HG02623 (cell line): Measurements from ENCODE around the gene HAUS1.
"Not testable (repeated sequence)": the region's sequence is repeated elsewhere in the genome, so short reads cannot be mapped to it uniquely, and the experiment has no call there.

Experiments
- ATAC-seq: cut with Tn5 transposase; IDR thresholded peaks from one replicate; pipeline ENCODE4 v1.9.1; 2021; ENCODE audit warnings: moderate library complexity; ENCODE audit not compliant: unreplicated experiment

HAUS1 gene

GRCh38 chr18:46155641-46156051 is 51.5 kb downstream of the HAUS1 start:
- ATAC-seq = no peak

- ATAC-seq = no peak
Measured at GRCh38 chr18:46156124-46156745, 52.0 kb downstream of the HAUS1 start.

GRCh38 chr18:46156843-46157242 is 52.7 kb downstream of the HAUS1 start:
- no peak for ATAC-seq

GRCh38 chr18:46158499-46158898 is 54.3 kb downstream of the HAUS1 start:
- ATAC-seq = no peak

- no peak for ATAC-seq
Measured at GRCh38 chr18:46160050-46160798, 56.0 kb downstream of the HAUS1 start.

- not testable (repeated sequence) for ATAC-seq
Measured at GRCh38 chr18:46160840-46161239, 56.7 kb downstream of the HAUS1 start.

GRCh38 chr18:46161703-46162396 is 57.7 kb downstream of the HAUS1 start:
- no peak for ATAC-seq

- no peak for ATAC-seq
Measured at GRCh38 chr18:46163091-46163490, 58.9 kb downstream of the HAUS1 start.

GRCh38 chr18:46163941-46164499 is 59.8 kb downstream of the HAUS1 start:
- no peak for ATAC-seq

- not testable (repeated sequence) for ATAC-seq
Measured at GRCh38 chr18:46164502-46164901, 60.3 kb downstream of the HAUS1 start.

GRCh38 chr18:46164920-46165319 is 60.7 kb downstream of the HAUS1 start:
- ATAC-seq = no peak

- no peak for ATAC-seq
Measured at GRCh38 chr18:46166261-46166970, 62.2 kb downstream of the HAUS1 start.

- peak; percentile 86 for ATAC-seq
Measured at GRCh38 chr18:46167971-46168370, 63.8 kb downstream of the HAUS1 start.

- ATAC-seq = no peak
Measured at GRCh38 chr18:46169464-46169941, 65.3 kb downstream of the HAUS1 start.

- no peak for ATAC-seq
Measured at GRCh38 chr18:46171331-46171730, 67.1 kb downstream of the HAUS1 start.

- peak; percentile 82 for ATAC-seq
Measured at GRCh38 chr18:46173393-46174341, 69.5 kb downstream of the HAUS1 start.

- ATAC-seq = no peak
Measured at GRCh38 chr18:46174342-46175041, 70.3 kb downstream of the HAUS1 start.

GRCh38 chr18:46176001-46176400 is 71.8 kb downstream of the HAUS1 start:
- no peak for ATAC-seq
